ENCODE data around the gene TXNRD1. TPM values are rescaled to one million over a fixed set of nuclear protein-coding genes. Genes with fewer than 3 reads are reported as not detected.

The TXNRD1 gene
- total RNA-seq, 2 donors from 2014 or later, result 83.4 to 144 TPM

GRCh38 chr12:104177663-104178501 is 37.7 kb upstream of the TXNRD1 start:
- no peaks in the 10 kb centered on the region for H3K36me3 ChIP-seq (ENCODE audit: control insufficient read depth, insufficient read depth, low read length)
- Mint-ChIP-seq H3K27me3 (ENCODE audit: insufficient read depth) (peaks cover 7% of the 10 kb centered on the region), H3K9me3 (no peaks in the 10 kb centered on the region), H3K4me3 (no peak overlapping the region), H3K36me3 (ENCODE audit: low read depth) (no peaks in the 10 kb centered on the region), H3K4me1 (no peaks in the 10 kb centered on the region), H3K27ac (no peak overlapping the region)
- H3K27me3 ChIP-seq (ENCODE audit: control insufficient read depth, insufficient read depth, low read length, poor library complexity, severe bottlenecking), result no peaks in the 10 kb centered on the region
- no peak for DNase-seq
- no peaks in the 10 kb centered on the region for H3K4me1 ChIP-seq (ENCODE audit: control insufficient read depth, insufficient read depth, low read length)
- WGBS, 2 experiments (ENCODE audit: insufficient coverage in 1 of 2, insufficient read length in 1 of 2), result 84 to 96% methylated on average over 3 to 6 of the region's 8 CpGs
- no peak overlapping the region for H3K9ac ChIP-seq (ENCODE audit: extremely low read depth, low read length, poor library complexity, severe bottlenecking)
- no peak overlapping the region for H3K4me3 ChIP-seq (ENCODE audit: low read length)
- H3K27ac ChIP-seq (ENCODE audit: low read depth, low read length), result no peak overlapping the region
- no peak for TF ChIP-seq CTCF (conservative IDR thresholded peaks at IDR 0.05)
- H3K9me3 ChIP-seq (ENCODE audit: control insufficient read depth, low read length), result no peaks in the 10 kb centered on the region

DNA sequence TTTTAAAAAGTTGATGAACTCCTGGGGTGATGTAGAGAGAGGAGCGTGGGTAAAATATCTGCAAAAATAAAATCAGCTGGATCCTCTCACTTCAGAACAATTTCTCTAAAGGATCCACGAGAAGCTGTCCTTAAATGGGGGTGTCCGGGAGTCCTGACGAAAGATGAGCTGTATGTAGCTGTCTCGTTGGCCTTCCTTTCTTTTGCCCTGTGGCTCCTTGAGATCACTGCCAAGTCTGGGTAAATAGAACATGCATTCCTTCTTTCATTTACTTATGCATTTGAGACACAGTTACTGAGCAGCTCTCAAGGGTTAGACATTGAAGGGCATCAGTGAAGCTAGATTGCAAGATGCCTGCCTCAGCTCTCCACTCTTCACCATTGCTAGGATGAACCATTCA is 35.2 kb upstream of the TXNRD1 start:
- 86 to 92% methylated on average over 5 of the region's 5 CpGs for WGBS, 2 experiments (ENCODE audit: insufficient coverage in 1 of 2, insufficient read length in 1 of 2)
- TF ChIP-seq CTCF (conservative IDR thresholded peaks at IDR 0.05), result no peak
- no peaks in the 10 kb centered on the region for H3K4me1 Mint-ChIP-seq
- no peak overlapping the region for H3K27ac ChIP-seq (ENCODE audit: low read depth, low read length)
- no peak overlapping the region for H3K4me3 Mint-ChIP-seq
- peaks cover 22% of the 10 kb centered on the region for H3K9me3 ChIP-seq (ENCODE audit: control insufficient read depth, low read length)
- no peak overlapping the region for H3K9ac ChIP-seq (ENCODE audit: extremely low read depth, low read length, poor library complexity, severe bottlenecking)
- no peaks in the 10 kb centered on the region for H3K4me1 ChIP-seq (ENCODE audit: control insufficient read depth, insufficient read depth, low read length)
- no peaks in the 10 kb centered on the region for H3K36me3 ChIP-seq (ENCODE audit: control insufficient read depth, insufficient read depth, low read length)
- H3K36me3 Mint-ChIP-seq (ENCODE audit: low read depth), result no peaks in the 10 kb centered on the region
- H3K27ac Mint-ChIP-seq, result no peak overlapping the region
- DNase-seq, result no peak
- peaks cover 19% of the 10 kb centered on the region for H3K9me3 Mint-ChIP-seq
- no peak overlapping the region for H3K4me3 ChIP-seq (ENCODE audit: low read length)
- no peaks in the 10 kb centered on the region for H3K27me3 ChIP-seq (ENCODE audit: control insufficient read depth, insufficient read depth, low read length, poor library complexity, severe bottlenecking)
- peaks cover 7% of the 10 kb centered on the region for H3K27me3 Mint-ChIP-seq (ENCODE audit: insufficient read depth)

GRCh38 chr12:104181313-104181712 is 34.3 kb upstream of the TXNRD1 start:
- no peaks in the 10 kb centered on the region for H3K36me3 Mint-ChIP-seq (ENCODE audit: low read depth)
- no peak overlapping the region for H3K4me3 Mint-ChIP-seq
- H3K36me3 ChIP-seq (ENCODE audit: control insufficient read depth, insufficient read depth, low read length), result no peaks in the 10 kb centered on the region
- no peak overlapping the region for H3K27ac ChIP-seq (ENCODE audit: low read depth, low read length)
- H3K27me3 ChIP-seq (ENCODE audit: control insufficient read depth, insufficient read depth, low read length, poor library complexity, severe bottlenecking), result no peaks in the 10 kb centered on the region
- no peak overlapping the region for H3K4me3 ChIP-seq (ENCODE audit: low read length)
- H3K9me3 ChIP-seq (ENCODE audit: control insufficient read depth, low read length), result peaks cover 22% of the 10 kb centered on the region
- H3K4me1 Mint-ChIP-seq, result no peaks in the 10 kb centered on the region
- H3K4me1 ChIP-seq (ENCODE audit: control insufficient read depth, insufficient read depth, low read length), result no peaks in the 10 kb centered on the region
- peak; percentile 31 for DNase-seq
- WGBS, 2 experiments (ENCODE audit: insufficient coverage in 1 of 2, insufficient read length in 1 of 2), result 72 to 82% methylated on average over 2 to 4 of the region's 4 CpGs
- H3K9ac ChIP-seq (ENCODE audit: extremely low read depth, low read length, poor library complexity, severe bottlenecking), result no peak overlapping the region
- no peak overlapping the region for H3K27ac Mint-ChIP-seq
- peaks cover 7% of the 10 kb centered on the region for H3K27me3 Mint-ChIP-seq (ENCODE audit: insufficient read depth)
- TF ChIP-seq CTCF (conservative IDR thresholded peaks at IDR 0.05), result no peak
- H3K9me3 Mint-ChIP-seq, result peaks cover 21% of the 10 kb centered on the region
